HL-60 (cell line): Measurements from ENCODE around the gene KCNMA1.
"Not testable (repeated sequence)": the region's sequence is repeated elsewhere in the genome, so short reads cannot be mapped to it uniquely, and the experiment has no call there.

Experiments
- DNase-seq, 2 experiments: peaks; one replicate each; pipeline ENCODE4 v3.0.0-alpha.2; 2010 to 2020; ENCODE audit warnings: low read depth in 1 of 2, low spot score in 1 of 2
- H3K27ac ChIP-seq: fragments of 250-450 bp; sonication (Bioruptor Pico); replicated peaks from 2 replicates; pipeline ENCODE4 v1.5.1; 2020; ENCODE audit warnings: mild to moderate bottlenecking, moderate library complexity
- H3K27me3 ChIP-seq: fragments of 250-450 bp; sonication (Bioruptor Pico); 2 replicates; pipeline ENCODE4 v1.5.1; 2021; ENCODE audit warnings: mild to moderate bottlenecking, moderate library complexity; ENCODE audit not compliant: insufficient read depth, poor library complexity, severe bottlenecking
- H3K4me3 ChIP-seq: replicated peaks from 2 replicates; pipeline ENCODE4 v1.5.1; 2011; ENCODE audit warnings: mild to moderate bottlenecking, control low read depth, low read length; ENCODE audit not compliant: insufficient read depth
- GABPA ChIP-seq: IDR thresholded peaks from 2 replicates; pipeline ENCODE4 v1.6.1; 2012; ENCODE audit warnings: low read depth
- POLR2AphosphoS5 ChIP-seq: IDR thresholded peaks from 2 replicates; pipeline ENCODE4 v1.6.1; 2012; ENCODE audit warnings: low read depth
- SPI1 ChIP-seq: IDR thresholded peaks from 2 replicates; pipeline ENCODE4 v1.6.1; 2012; ENCODE audit warnings: low read depth, mild to moderate bottlenecking, borderline replicate concordance
- TF ChIP-seq, protein P1 (sequence below): IDR thresholded peaks from one replicate; pipeline ENCODE4 v1.5.1; 2011; ENCODE audit warnings: low read length, control low read depth, inconsistent platforms; ENCODE audit not compliant: insufficient read depth
- TF ChIP-seq, protein P2 (sequence below): IDR thresholded peaks from 2 replicates; pipeline ENCODE4 v1.6.1; 2012; ENCODE audit warnings: low read depth; ENCODE audit not compliant: insufficient replicate concordance

Gene KCNMA1

GRCh38 chr10:77522268-77522809 is 115.3 kb downstream of the KCNMA1 start:
- DNase-seq = no peak
- H3K27ac ChIP-seq = no peak overlapping the region
- no peak for TF ChIP-seq POLR2AphosphoS5
- no peak for TF ChIP-seq GABPA
- TF ChIP-seq, protein P1, sequence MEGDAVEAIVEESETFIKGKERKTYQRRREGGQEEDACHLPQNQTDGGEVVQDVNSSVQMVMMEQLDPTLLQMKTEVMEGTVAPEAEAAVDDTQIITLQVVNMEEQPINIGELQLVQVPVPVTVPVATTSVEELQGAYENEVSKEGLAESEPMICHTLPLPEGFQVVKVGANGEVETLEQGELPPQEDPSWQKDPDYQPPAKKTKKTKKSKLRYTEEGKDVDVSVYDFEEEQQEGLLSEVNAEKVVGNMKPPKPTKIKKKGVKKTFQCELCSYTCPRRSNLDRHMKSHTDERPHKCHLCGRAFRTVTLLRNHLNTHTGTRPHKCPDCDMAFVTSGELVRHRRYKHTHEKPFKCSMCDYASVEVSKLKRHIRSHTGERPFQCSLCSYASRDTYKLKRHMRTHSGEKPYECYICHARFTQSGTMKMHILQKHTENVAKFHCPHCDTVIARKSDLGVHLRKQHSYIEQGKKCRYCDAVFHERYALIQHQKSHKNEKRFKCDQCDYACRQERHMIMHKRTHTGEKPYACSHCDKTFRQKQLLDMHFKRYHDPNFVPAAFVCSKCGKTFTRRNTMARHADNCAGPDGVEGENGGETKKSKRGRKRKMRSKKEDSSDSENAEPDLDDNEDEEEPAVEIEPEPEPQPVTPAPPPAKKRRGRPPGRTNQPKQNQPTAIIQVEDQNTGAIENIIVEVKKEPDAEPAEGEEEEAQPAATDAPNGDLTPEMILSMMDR = no peak
- no peak for TF ChIP-seq SPI1
- TF ChIP-seq, protein P2, sequence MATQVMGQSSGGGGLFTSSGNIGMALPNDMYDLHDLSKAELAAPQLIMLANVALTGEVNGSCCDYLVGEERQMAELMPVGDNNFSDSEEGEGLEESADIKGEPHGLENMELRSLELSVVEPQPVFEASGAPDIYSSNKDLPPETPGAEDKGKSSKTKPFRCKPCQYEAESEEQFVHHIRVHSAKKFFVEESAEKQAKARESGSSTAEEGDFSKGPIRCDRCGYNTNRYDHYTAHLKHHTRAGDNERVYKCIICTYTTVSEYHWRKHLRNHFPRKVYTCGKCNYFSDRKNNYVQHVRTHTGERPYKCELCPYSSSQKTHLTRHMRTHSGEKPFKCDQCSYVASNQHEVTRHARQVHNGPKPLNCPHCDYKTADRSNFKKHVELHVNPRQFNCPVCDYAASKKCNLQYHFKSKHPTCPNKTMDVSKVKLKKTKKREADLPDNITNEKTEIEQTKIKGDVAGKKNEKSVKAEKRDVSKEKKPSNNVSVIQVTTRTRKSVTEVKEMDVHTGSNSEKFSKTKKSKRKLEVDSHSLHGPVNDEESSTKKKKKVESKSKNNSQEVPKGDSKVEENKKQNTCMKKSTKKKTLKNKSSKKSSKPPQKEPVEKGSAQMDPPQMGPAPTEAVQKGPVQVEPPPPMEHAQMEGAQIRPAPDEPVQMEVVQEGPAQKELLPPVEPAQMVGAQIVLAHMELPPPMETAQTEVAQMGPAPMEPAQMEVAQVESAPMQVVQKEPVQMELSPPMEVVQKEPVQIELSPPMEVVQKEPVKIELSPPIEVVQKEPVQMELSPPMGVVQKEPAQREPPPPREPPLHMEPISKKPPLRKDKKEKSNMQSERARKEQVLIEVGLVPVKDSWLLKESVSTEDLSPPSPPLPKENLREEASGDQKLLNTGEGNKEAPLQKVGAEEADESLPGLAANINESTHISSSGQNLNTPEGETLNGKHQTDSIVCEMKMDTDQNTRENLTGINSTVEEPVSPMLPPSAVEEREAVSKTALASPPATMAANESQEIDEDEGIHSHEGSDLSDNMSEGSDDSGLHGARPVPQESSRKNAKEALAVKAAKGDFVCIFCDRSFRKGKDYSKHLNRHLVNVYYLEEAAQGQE = no peak
- H3K4me3 ChIP-seq = no peak overlapping the region
- H3K27me3 ChIP-seq = peaks cover 3% of the 10 kb centered on the region

DNA sequence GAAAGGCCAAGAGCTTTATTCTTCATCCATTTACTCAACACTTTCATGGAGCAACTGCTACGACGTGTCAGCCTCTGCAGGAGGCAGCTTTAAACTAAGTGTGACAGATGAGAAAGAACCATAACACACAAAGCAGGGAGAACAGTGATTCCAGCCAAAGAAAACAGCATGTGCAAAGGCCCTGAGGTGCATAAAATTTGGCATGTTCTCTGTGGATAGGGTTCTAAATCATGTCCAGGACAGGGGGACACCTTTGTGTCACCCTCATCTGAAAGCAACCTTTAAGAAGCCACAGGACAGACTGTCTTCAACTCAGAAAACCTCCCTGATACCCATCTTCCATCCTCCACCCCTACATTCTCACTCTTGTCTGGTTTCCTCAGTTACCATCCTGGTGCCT is 116.6 kb downstream of the KCNMA1 start:
- DNase-seq = no peak
- no peak overlapping the region for H3K4me3 ChIP-seq
- no peak overlapping the region for H3K27ac ChIP-seq
- TF ChIP-seq, protein P2 = no peak
- TF ChIP-seq GABPA (no peak), POLR2AphosphoS5 (no peak), SPI1 (no peak)
- TF ChIP-seq, protein P1 = no peak
- H3K27me3 ChIP-seq = peaks cover 3% of the 10 kb centered on the region

GRCh38 chr10:77520290-77520689 is 117.3 kb downstream of the KCNMA1 start:
- Histone ChIP-seq H3K4me3 (no peak overlapping the region), H3K27me3 (peaks cover 3% of the 10 kb centered on the region), H3K27ac (no peak overlapping the region)
- no peak for DNase-seq
- TF ChIP-seq, protein P1 = no peak
- no peak for TF ChIP-seq GABPA
- TF ChIP-seq, protein P2 = no peak
- no peak for TF ChIP-seq SPI1
- no peak for TF ChIP-seq POLR2AphosphoS5

DNA sequence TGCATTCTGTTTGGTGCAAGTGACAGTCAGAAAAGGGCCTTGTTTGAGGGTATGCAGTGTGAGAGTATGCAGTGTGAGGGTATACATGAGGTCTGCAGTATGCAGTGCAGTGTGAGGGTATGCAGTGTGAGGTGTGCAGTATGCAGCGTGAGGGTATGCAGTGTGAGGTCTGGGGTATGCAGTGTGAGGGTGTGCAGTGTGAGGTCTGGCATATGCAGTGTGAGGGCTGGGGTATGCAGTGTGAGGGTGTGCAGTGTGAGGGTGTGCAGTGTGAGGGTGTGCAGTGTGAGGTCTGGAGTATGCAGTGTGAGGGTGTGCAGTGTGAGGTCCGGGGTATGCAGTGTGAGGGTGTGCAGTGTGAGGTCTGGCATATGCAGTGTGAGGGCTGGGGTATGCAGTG is 117.8 kb downstream of the KCNMA1 start:
- H3K27me3 ChIP-seq, H3K27ac ChIP-seq, H3K4me3 ChIP-seq, DNase-seq: not testable (repeated sequence)
